K562 (cell line): ENCODE data around the gene NUFIP1.

ENCODE experiments used
- CTBP1 ChIP-seq: fragments of 450-650 bp; IDR thresholded peaks from 2 replicates; pipeline ENCODE4 v1.6.1; 2016; ENCODE audit warnings: borderline replicate concordance
- CTCF ChIP-seq, 3 experiments: IDR thresholded peaks in 2 of 3; conservative IDR thresholded peaks in 1 of 3; 2 replicates each; pipeline ENCODE4 v1.5.1; 2011 to 2012; ENCODE audit warnings: low read length in 3 of 3, mild to moderate bottlenecking in 3 of 3, control low read depth in 2 of 3, improper control_type of control experiment in 1 of 3, inconsistent platforms in 1 of 3, low read depth in 1 of 3, mixed read lengths in 1 of 3, moderate library complexity in 1 of 3; ENCODE audit not compliant: insufficient read depth in 2 of 3
- GABPB2 ChIP-seq: fragments of 250-450 bp; sonication (Bioruptor Pico); conservative IDR thresholded peaks from 2 replicates; pipeline ENCODE4 v1.5.1; 2021; ENCODE audit warnings: mild to moderate bottlenecking
- MTA3 ChIP-seq: fragments of 450-650 bp; formaldehyde crosslinking; IDR thresholded peaks from 2 replicates; pipeline ENCODE4 v1.6.1; 2017; ENCODE audit warnings: mild to moderate bottlenecking, borderline replicate concordance
- POLR2A ChIP-seq: fragments of 450-650 bp; conservative IDR thresholded peaks from 2 replicates; pipeline ENCODE4 v1.6.1; 2016
- POLR2AphosphoS2 ChIP-seq: IDR thresholded peaks from 2 replicates; pipeline ENCODE4 v1.6.1; 2012; ENCODE audit warnings: low read length, improper control_type of control experiment
- POLR2H ChIP-seq: IDR thresholded peaks from 2 replicates; pipeline ENCODE4 v1.6.1; 2016; ENCODE audit warnings: missing genetic modification characterization, low read depth, mild to moderate bottlenecking, control low read depth, missing compliant biosample characterization, moderate library complexity
- POLR3G ChIP-seq: IDR thresholded peaks from 2 replicates; pipeline ENCODE4 v1.6.1; 2011; ENCODE audit not compliant: insufficient read length, insufficient replicate concordance; ENCODE audit errors: extremely low read depth
- U2AF2 ChIP-seq: fragments of 200-400 bp; formaldehyde crosslinking; optimal IDR thresholded peaks from 2 replicates; pipeline ENCODE3; 2017; ENCODE audit warnings: low read depth, mild to moderate bottlenecking, low read length
- USF2 ChIP-seq: sonication (generic); formaldehyde crosslinking; IDR thresholded peaks from 2 replicates; pipeline ENCODE4 v1.5.0; 2020; ENCODE audit warnings: missing genetic modification reagents
- ZBTB33 ChIP-seq: sonication (generic); formaldehyde crosslinking; IDR thresholded peaks from 2 replicates; pipeline ENCODE4 v1.8.1; 2023; ENCODE audit warnings: mild to moderate bottlenecking, missing genetic modification reagents
- ZNF217 ChIP-seq: sonication (generic); formaldehyde crosslinking; IDR thresholded peaks from 2 replicates; pipeline ENCODE4 v1.8.0; 2022; ENCODE audit warnings: mild to moderate bottlenecking, missing genetic modification reagents
- ZNF311 ChIP-seq: fragments of 250-450 bp; sonication (Bioruptor Pico); IDR thresholded peaks from 2 replicates; pipeline ENCODE4 v1.4.0; 2020; ENCODE audit warnings: mild to moderate bottlenecking, moderate library complexity

- no peak for TF ChIP-seq POLR3G
- no peak for TF ChIP-seq CTBP1
- no peak for TF ChIP-seq ZBTB33 (CRISPR knock-in tag)
- TF ChIP-seq CTCF (IDR thresholded peaks at IDR 0.05 in 2 of 3, conservative IDR thresholded peaks at IDR 0.05 in 1 of 3; ENCODE audit: insufficient read depth in 2 of 3, low read depth in 1 of 3, low read length in 3 of 3): no peak
- no peak for TF ChIP-seq POLR2AphosphoS2
- no peak for TF ChIP-seq ZNF311 (CRISPR knock-in tag)
- TF ChIP-seq USF2 (CRISPR knock-in tag): no peak
- TF ChIP-seq GABPB2 (CRISPR knock-in tag): no peak
- no peak for TF ChIP-seq U2AF2
- no peak for TF ChIP-seq MTA3
- TF ChIP-seq ZNF217 (CRISPR knock-in tag): no peak
- TF ChIP-seq POLR2A: no peak
- no peak for TF ChIP-seq POLR2H (tag)
These were observed 54.5 kb downstream of the NUFIP1 start for GRCh38 chr13:44934724-44935123.
